ENCODE results near the gene RAMP1.

Gene RAMP1

GRCh38 chr2:237823544-237823943 is 35.9 kb upstream of the RAMP1 start:
- TF ChIP-seq CTCF (IDR thresholded peaks at IDR 0.05; ENCODE audit: insufficient read depth, low read length, poor library complexity, severe bottlenecking): no peak
- no peak for TF ChIP-seq EZH2phosphoT487 (conservative IDR thresholded peaks at IDR 0.05; ENCODE audit: low read length)
- H2AFZ ChIP-seq (ENCODE audit: low read depth, low read length, severe bottlenecking): no peak overlapping the region
- H3K9ac ChIP-seq (ENCODE audit: low read length): no peak overlapping the region
- H3K79me2 ChIP-seq (ENCODE audit: insufficient read depth, low read length): no peaks in the 10 kb centered on the region
- H3K36me3 ChIP-seq (ENCODE audit: low read length): no peaks in the 10 kb centered on the region
- H3K9me2 ChIP-seq (replicated peaks; ENCODE audit: insufficient read depth, low read length): no peaks in the 10 kb centered on the region
- no peaks in the 10 kb centered on the region for H4K20me1 ChIP-seq (ENCODE audit: low read depth, low read length)
- H3K9me3 ChIP-seq (ENCODE audit: insufficient read depth, low read length): no peaks in the 10 kb centered on the region
- no peak overlapping the region for H3K27ac ChIP-seq (ENCODE audit: low read depth, low read length)
- no peaks in the 10 kb centered on the region for H3K27me3 ChIP-seq (ENCODE audit: low read length)
- no peak overlapping the region for H3K4me2 ChIP-seq (ENCODE audit: low read depth, low read length, poor library complexity, severe bottlenecking)
- H3K4me3 ChIP-seq (ENCODE audit: insufficient read depth, low read length, poor library complexity, severe bottlenecking): no peak overlapping the region
- no peaks in the 10 kb centered on the region for H3F3A ChIP-seq (ENCODE audit: insufficient read depth)

- no peak for TF ChIP-seq CTCF (IDR thresholded peaks at IDR 0.05; ENCODE audit: insufficient read depth, low read length, poor library complexity, severe bottlenecking)
- TF ChIP-seq EZH2phosphoT487 (conservative IDR thresholded peaks at IDR 0.05; ENCODE audit: low read length): no peak
- Histone ChIP-seq H3F3A (ENCODE audit: insufficient read depth) (no peaks in the 10 kb centered on the region), H2AFZ (ENCODE audit: low read depth, low read length, severe bottlenecking) (no peak overlapping the region), H3K27ac (ENCODE audit: low read depth, low read length) (no peak overlapping the region), H4K20me1 (ENCODE audit: low read depth, low read length) (no peaks in the 10 kb centered on the region), H3K9ac (ENCODE audit: low read length) (no peak overlapping the region), H3K27me3 (ENCODE audit: low read length) (no peaks in the 10 kb centered on the region), H3K9me2 (replicated peaks; ENCODE audit: insufficient read depth, low read length) (no peaks in the 10 kb centered on the region), H3K4me3 (ENCODE audit: insufficient read depth, low read length, poor library complexity, severe bottlenecking) (no peak overlapping the region), H3K4me2 (ENCODE audit: low read depth, low read length, poor library complexity, severe bottlenecking) (no peak overlapping the region), H3K79me2 (ENCODE audit: insufficient read depth, low read length) (no peaks in the 10 kb centered on the region), H3K9me3 (ENCODE audit: insufficient read depth, low read length) (no peaks in the 10 kb centered on the region), H3K36me3 (ENCODE audit: low read length) (no peaks in the 10 kb centered on the region)
These were observed 35.3 kb upstream of the RAMP1 start for GRCh38 chr2:237824085-237824484.

- Histone ChIP-seq H3K27ac (ENCODE audit: low read depth, low read length) (no peak overlapping the region), H2AFZ (ENCODE audit: low read depth, low read length, severe bottlenecking) (no peak overlapping the region), H3K79me2 (ENCODE audit: insufficient read depth, low read length) (no peaks in the 10 kb centered on the region), H4K20me1 (ENCODE audit: low read depth, low read length) (no peaks in the 10 kb centered on the region), H3K36me3 (ENCODE audit: low read length) (no peaks in the 10 kb centered on the region), H3F3A (ENCODE audit: insufficient read depth) (no peaks in the 10 kb centered on the region), H3K4me2 (ENCODE audit: low read depth, low read length, poor library complexity, severe bottlenecking) (no peak overlapping the region), H3K9me2 (replicated peaks; ENCODE audit: insufficient read depth, low read length) (no peaks in the 10 kb centered on the region), H3K9me3 (ENCODE audit: insufficient read depth, low read length) (no peaks in the 10 kb centered on the region), H3K9ac (ENCODE audit: low read length) (no peak overlapping the region), H3K4me3 (ENCODE audit: insufficient read depth, low read length, poor library complexity, severe bottlenecking) (no peak overlapping the region), H3K27me3 (ENCODE audit: low read length) (no peaks in the 10 kb centered on the region)
- TF ChIP-seq EZH2phosphoT487 (conservative IDR thresholded peaks at IDR 0.05; ENCODE audit: low read length) (no peak), CTCF (IDR thresholded peaks at IDR 0.05; ENCODE audit: insufficient read depth, low read length, poor library complexity, severe bottlenecking) (no peak)
These were observed 31.9 kb upstream of the RAMP1 start for GRCh38 chr2:237827421-237827987.

Measured in SU-DHL-6 (cell line).